ENCODE results near the gene LDAH. TPM values are rescaled to one million over a fixed set of nuclear protein-coding genes. Genes with fewer than 3 reads are reported as not detected.

LDAH gene
- polyA plus RNA-seq, 2 of the 4 experiments (the other 2 are of a cell fraction): 29.6 to 42.4 TPM

GRCh38 chr2:20675701-20676352 is 147.1 kb downstream of the LDAH start:
- CTCF ChIA-PET: interaction anchor here (0.6 to 10.3 kb wide), 13 partner anchors 9 to 442 kb away, joined by 3 to 191 read pairs (median 5); partner anchors contain the start of genes GDF7 and HS1BP3
- no peak for TF ChIP-seq JUN (IDR thresholded peaks at IDR 0.05)
- no peak for TF ChIP-seq SMC3 (IDR thresholded peaks at IDR 0.05)
- TF ChIP-seq SREBF2 (IDR thresholded peaks at IDR 0.05): no peak
- no peak for TF ChIP-seq MAFK (IDR thresholded peaks at IDR 0.05; ENCODE audit: partially characterized antibody)
- no peak for TF ChIP-seq ESRRA (IDR thresholded peaks at IDR 0.05; ENCODE audit: borderline replicate concordance, low read length)
- no peak for TF ChIP-seq PBX3 (IDR thresholded peaks at IDR 0.05)
- no peak for TF ChIP-seq KDM1A (IDR thresholded peaks at IDR 0.05; ENCODE audit: low read depth)
- TF ChIP-seq FOSB (CRISPR knock-in tag; IDR thresholded peaks at IDR 0.05): no peak
- TF ChIP-seq HES2 (IDR thresholded peaks at IDR 0.05): no peak
- TF ChIP-seq RAD21 (conservative IDR thresholded peaks at IDR 0.05 in 1 of 2, IDR thresholded peaks at IDR 0.05 in 1 of 2): no peak
- TF ChIP-seq RFX5 (IDR thresholded peaks at IDR 0.05): no peak
- no peak for TF ChIP-seq HOXB13 (CRISPR knock-in tag; IDR thresholded peaks at IDR 0.05; ENCODE audit: low read depth)
- no peak overlapping the region for H3K4me3 ChIP-seq
- H3K27ac ChIP-seq: peak overlapping the region; percentile 33 to 55; a peak in 3 of 6 replicates
- H3K4me2 ChIP-seq: peak overlapping the region; percentile 40
- no peaks in the 10 kb centered on the region for H3K9me3 ChIP-seq
- peak in 1 of 2 experiments; percentile 41 for DNase-seq (ENCODE audit: low read depth in 1 of 2, low spot score in 1 of 2)
- POLR2A ChIA-PET: interaction anchor here (1.3 to 1.7 kb wide), 2 partner anchors 147 to 229 kb away, joined by 6 to 7 read pairs; partner anchors contain the start of genes LDAH and RHOB
- peaks cover 21% of the 10 kb centered on the region for H3K4me1 ChIP-seq
- peak; percentile 80 to 89 for ATAC-seq
- WGBS (ENCODE audit: missing lambda C conversion rate): 67% methylated on average over 6 of the region's 6 CpGs
- FAIRE-seq: no peak

GRCh38 chr2:20674974-20675679 is 147.8 kb downstream of the LDAH start:
- no peak overlapping the region for H3K4me3 ChIP-seq
- 56% methylated on average over 16 of the region's 16 CpGs for WGBS (ENCODE audit: missing lambda C conversion rate)
- DNase-seq (ENCODE audit: low read depth in 1 of 2, low spot score in 1 of 2) (no peak), ATAC-seq (peak; percentile 48 to 74), FAIRE-seq (no peak)
- H3K27ac ChIP-seq: peak overlapping the region; percentile 12 to 55; a peak in 3 of 6 replicates
- TF ChIP-seq MYC (IDR thresholded peaks at IDR 0.05; ENCODE audit: borderline replicate concordance, low read length): no peak
- TF ChIP-seq EP300 (IDR thresholded peaks at IDR 0.05): no peak
- TF ChIP-seq NFE2L2 (conservative IDR thresholded peaks at IDR 0.05; ENCODE audit: low read length): no peak
- no peak for TF ChIP-seq HES2 (IDR thresholded peaks at IDR 0.05)
- TF ChIP-seq CHD2 (IDR thresholded peaks at IDR 0.05; ENCODE audit: low read length, partially characterized antibody): no peak
- no peak for TF ChIP-seq HOXB5 (CRISPR knock-in tag; IDR thresholded peaks at IDR 0.05)
- TF ChIP-seq PHF8 (IDR thresholded peaks at IDR 0.05; ENCODE audit: borderline replicate concordance, low read depth): no peak
- TF ChIP-seq ELK1 (IDR thresholded peaks at IDR 0.05; ENCODE audit: low read depth, low read length): no peak
- TF ChIP-seq SMC3 (IDR thresholded peaks at IDR 0.05): no peak
- no peak for TF ChIP-seq KDM1A (IDR thresholded peaks at IDR 0.05; ENCODE audit: low read depth)
- TF ChIP-seq MAFK (IDR thresholded peaks at IDR 0.05; ENCODE audit: partially characterized antibody): no peak
- TF ChIP-seq E2F6 (IDR thresholded peaks at IDR 0.05; ENCODE audit: borderline replicate concordance, low read depth): no peak
- TF ChIP-seq FOSL2 (IDR thresholded peaks at IDR 0.05): no peak
- TF ChIP-seq FOSL2 (CRISPR knock-in tag; IDR thresholded peaks at IDR 0.05): no peak
- TF ChIP-seq ZSCAN20 (CRISPR knock-in tag; IDR thresholded peaks at IDR 0.05): no peak
- CTCF ChIA-PET: interaction anchor here (1.0 to 10.3 kb wide), 12 partner anchors 10 to 442 kb away, joined by 3 to 191 read pairs (median 5); partner anchors contain the start of genes GDF7 and HS1BP3
- no peaks in the 10 kb centered on the region for H3K9me3 ChIP-seq
- POLR2A ChIA-PET: interaction anchor here (1.3 to 1.7 kb wide), 2 partner anchors 148 to 228 kb away, joined by 6 to 7 read pairs; partner anchors contain the start of genes LDAH and RHOB
- peak overlapping the region; percentile 40; the same call in 1 of the 3 replicates for H3K4me2 ChIP-seq
- peaks cover 21% of the 10 kb centered on the region for H3K4me1 ChIP-seq

Measured in A549 (cell line).